ENCODE measurements around the gene EYA3.

Gene EYA3

DNA sequence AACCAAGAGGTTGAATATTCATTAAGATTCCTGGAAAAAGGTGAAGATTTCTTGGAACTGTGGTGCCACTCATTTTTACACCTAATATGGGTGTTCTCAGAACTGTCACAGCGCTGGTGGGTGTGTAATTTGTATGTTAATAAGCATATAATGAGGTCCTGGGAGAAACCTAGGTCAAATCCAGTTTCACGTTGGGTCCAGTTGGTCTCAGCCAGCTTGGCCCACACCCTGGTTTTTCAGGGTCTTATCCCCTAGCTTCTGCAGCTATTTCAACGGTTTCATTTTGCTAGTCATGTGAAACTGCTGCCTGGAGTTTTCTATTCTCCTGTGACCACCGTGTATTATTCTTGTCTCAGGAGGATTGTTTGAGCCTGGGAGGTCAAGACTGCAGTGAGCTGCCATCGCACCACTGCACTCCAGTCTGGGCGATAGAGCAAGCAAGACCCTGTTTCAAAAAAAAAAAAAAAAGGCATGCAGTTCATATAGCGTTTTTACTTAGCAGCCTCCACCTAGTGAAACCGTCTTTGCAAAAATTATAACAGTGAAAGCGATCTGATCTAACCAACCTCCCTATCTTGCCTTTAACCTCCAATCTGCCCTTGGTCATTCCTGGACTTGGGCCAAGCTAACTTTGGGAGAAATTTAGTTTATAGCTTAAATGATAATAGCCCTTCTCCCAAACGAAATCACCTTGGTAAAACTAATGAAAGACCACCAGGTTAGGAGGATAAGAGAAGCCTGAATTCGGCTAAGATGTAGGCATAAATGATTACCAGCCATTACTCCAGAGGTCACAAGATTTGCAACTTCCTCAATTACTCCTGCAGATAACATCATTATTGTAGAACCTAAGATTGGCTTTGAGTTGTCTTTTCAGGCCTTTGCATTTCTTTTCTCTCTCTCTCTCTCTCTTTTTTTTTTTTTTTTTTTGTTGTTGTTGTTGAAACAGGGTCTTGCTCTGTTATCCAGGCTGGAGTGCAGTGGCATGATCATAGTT, 44.1 kb upstream of the EYA3 start:
- Histone ChIP-seq H3K27ac (ENCODE audit: low read depth, low read length) (no peak overlapping the region), H2BK5ac (ENCODE audit: low read length) (no peak overlapping the region), H2BK15ac (replicated peaks; ENCODE audit: low read depth) (no peak overlapping the region), H3K4me2 (ENCODE audit: low read length) (no peak overlapping the region), H3K36me3 (ENCODE audit: control insufficient read depth, insufficient read depth, low read length) (no peaks in the 10 kb centered on the region), H3K4me1 (ENCODE audit: control insufficient read depth, low read depth, low read length) (no peaks in the 10 kb centered on the region), H2AK5ac (ENCODE audit: low read length) (no peak overlapping the region), H2BK120ac (ENCODE audit: low read depth, low read length) (no peak overlapping the region), H3K27me3 (ENCODE audit: insufficient read depth, low read length, poor library complexity) (no peaks in the 10 kb centered on the region), H3K18ac (ENCODE audit: low read length) (no peak overlapping the region), H3K4ac (ENCODE audit: low read depth, low read length) (no peak overlapping the region), H3K23ac (ENCODE audit: low read length) (no peak overlapping the region), H4K5ac (ENCODE audit: low read length) (no peak overlapping the region), H3K4me3 (ENCODE audit: low read length) (no peak overlapping the region), H4K8ac (ENCODE audit: low read depth, low read length) (no peak overlapping the region), H3K79me2 (ENCODE audit: control insufficient read depth, insufficient read depth, low read length) (no peaks in the 10 kb centered on the region), H3K79me1 (ENCODE audit: low read length) (no peaks in the 10 kb centered on the region), H3K56ac (ENCODE audit: low read length) (no peak overlapping the region), H3K9ac (ENCODE audit: low read length) (no peak overlapping the region)
- no CpG with 5 or more reads among the region's 11 CpGs for WGBS (ENCODE audit: extremely low coverage, insufficient coverage, low lambda C conversion rate)
- DNase-seq = no peak

GRCh38 chr1:28130901-28131300, 42.5 kb upstream of the EYA3 start:
- WGBS (ENCODE audit: extremely low coverage, insufficient coverage, low lambda C conversion rate) = no CpG with 5 or more reads among the region's 6 CpGs
- Histone ChIP-seq H3K4me3 (ENCODE audit: low read length) (no peak overlapping the region), H2BK120ac (ENCODE audit: low read depth, low read length) (no peak overlapping the region)

DNA sequence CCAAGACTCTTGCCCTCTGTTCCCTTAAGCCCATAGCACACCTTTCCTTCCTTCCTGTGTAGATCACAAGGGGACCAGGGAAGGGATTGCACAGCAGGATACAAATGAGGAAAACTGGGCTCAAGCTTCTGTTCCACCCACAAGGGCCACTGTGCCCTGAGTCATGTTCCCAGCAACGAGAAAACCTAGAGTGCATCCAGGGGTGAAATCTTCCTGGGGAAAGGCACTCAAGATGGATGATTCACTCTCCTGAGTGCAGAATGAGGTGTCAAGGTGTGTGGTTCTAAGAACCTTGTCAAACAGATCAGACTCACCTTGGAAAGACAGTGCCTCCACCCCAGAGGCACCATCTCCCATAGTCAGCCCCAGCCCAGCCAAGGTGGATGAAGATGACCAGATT, 40.7 kb upstream of the EYA3 start:
- Histone ChIP-seq H2AK5ac (ENCODE audit: low read length) (no peak overlapping the region), H2BK120ac (ENCODE audit: low read depth, low read length) (no peak overlapping the region), H3K36me3 (ENCODE audit: control insufficient read depth, insufficient read depth, low read length) (no peaks in the 10 kb centered on the region), H3K23ac (ENCODE audit: low read length) (no peak overlapping the region), H2BK5ac (ENCODE audit: low read length) (no peak overlapping the region), H4K5ac (ENCODE audit: low read length) (no peak overlapping the region), H3K27ac (ENCODE audit: low read depth, low read length) (no peak overlapping the region), H3K79me2 (ENCODE audit: control insufficient read depth, insufficient read depth, low read length) (no peaks in the 10 kb centered on the region), H3K9ac (ENCODE audit: low read length) (no peak overlapping the region), H3K27me3 (ENCODE audit: insufficient read depth, low read length, poor library complexity) (no peaks in the 10 kb centered on the region), H3K4me1 (ENCODE audit: control insufficient read depth, low read depth, low read length) (no peaks in the 10 kb centered on the region), H3K4me3 (ENCODE audit: low read length) (no peak overlapping the region), H3K4me2 (ENCODE audit: low read length) (no peak overlapping the region), H4K8ac (ENCODE audit: low read depth, low read length) (no peak overlapping the region), H2BK15ac (replicated peaks; ENCODE audit: low read depth) (no peak overlapping the region), H3K4ac (ENCODE audit: low read depth, low read length) (no peak overlapping the region), H3K18ac (ENCODE audit: low read length) (no peak overlapping the region), H3K79me1 (ENCODE audit: low read length) (no peaks in the 10 kb centered on the region), H3K56ac (ENCODE audit: low read length) (no peak overlapping the region)
- DNase-seq = no peak
- no CpG with 5 or more reads among the region's 1 CpG for WGBS (ENCODE audit: extremely low coverage, insufficient coverage, low lambda C conversion rate)

More at GRCh38 chr1:28130901-28131300, 42.5 kb upstream of the EYA3 start:
- no peak overlapping the region for H4K5ac ChIP-seq (ENCODE audit: low read length)
- H2BK15ac ChIP-seq (replicated peaks; ENCODE audit: low read depth) = no peak overlapping the region
- H3K27ac ChIP-seq (ENCODE audit: low read depth, low read length) = no peak overlapping the region
- H3K56ac ChIP-seq (ENCODE audit: low read length) = no peak overlapping the region
- no peak overlapping the region for H4K8ac ChIP-seq (ENCODE audit: low read depth, low read length)
- no peak overlapping the region for H3K4me2 ChIP-seq (ENCODE audit: low read length)
- no peak overlapping the region for H2AK5ac ChIP-seq (ENCODE audit: low read length)
- no peaks in the 10 kb centered on the region for H3K36me3 ChIP-seq (ENCODE audit: control insufficient read depth, insufficient read depth, low read length)
- no peak overlapping the region for H3K23ac ChIP-seq (ENCODE audit: low read length)
- no peak overlapping the region for H3K18ac ChIP-seq (ENCODE audit: low read length)
- H3K4ac ChIP-seq (ENCODE audit: low read depth, low read length) = no peak overlapping the region
- H3K79me2 ChIP-seq (ENCODE audit: control insufficient read depth, insufficient read depth, low read length) = no peaks in the 10 kb centered on the region
- no peak overlapping the region for H3K9ac ChIP-seq (ENCODE audit: low read length)
- H3K27me3 ChIP-seq (ENCODE audit: insufficient read depth, low read length, poor library complexity) = no peaks in the 10 kb centered on the region
- H3K4me1 ChIP-seq (ENCODE audit: control insufficient read depth, low read depth, low read length) = no peaks in the 10 kb centered on the region
- no peak overlapping the region for H2BK5ac ChIP-seq (ENCODE audit: low read length)
- no peaks in the 10 kb centered on the region for H3K79me1 ChIP-seq (ENCODE audit: low read length)
- DNase-seq = no peak

GRCh38 chr1:28127617-28128257, 39.3 kb upstream of the EYA3 start:
- Histone ChIP-seq H3K9ac (ENCODE audit: low read length) (no peak overlapping the region), H2BK15ac (replicated peaks; ENCODE audit: low read depth) (no peak overlapping the region), H2BK120ac (ENCODE audit: low read depth, low read length) (no peak overlapping the region), H4K8ac (ENCODE audit: low read depth, low read length) (no peak overlapping the region), H3K18ac (ENCODE audit: low read length) (no peak overlapping the region), H3K27ac (ENCODE audit: low read depth, low read length) (no peak overlapping the region), H2BK5ac (ENCODE audit: low read length) (no peak overlapping the region), H3K79me1 (ENCODE audit: low read length) (no peaks in the 10 kb centered on the region), H3K4me3 (ENCODE audit: low read length) (no peak overlapping the region), H3K79me2 (ENCODE audit: control insufficient read depth, insufficient read depth, low read length) (no peaks in the 10 kb centered on the region), H3K56ac (ENCODE audit: low read length) (no peak overlapping the region), H3K27me3 (ENCODE audit: insufficient read depth, low read length, poor library complexity) (no peaks in the 10 kb centered on the region), H3K4me1 (ENCODE audit: control insufficient read depth, low read depth, low read length) (no peaks in the 10 kb centered on the region), H3K36me3 (ENCODE audit: control insufficient read depth, insufficient read depth, low read length) (no peaks in the 10 kb centered on the region), H3K23ac (ENCODE audit: low read length) (no peak overlapping the region), H4K5ac (ENCODE audit: low read length) (no peak overlapping the region), H3K4me2 (ENCODE audit: low read length) (no peak overlapping the region), H3K4ac (ENCODE audit: low read depth, low read length) (no peak overlapping the region), H2AK5ac (ENCODE audit: low read length) (no peak overlapping the region)
- WGBS (ENCODE audit: extremely low coverage, insufficient coverage, low lambda C conversion rate) = no CpG with 5 or more reads among the region's 3 CpGs
- DNase-seq = no peak

DNA sequence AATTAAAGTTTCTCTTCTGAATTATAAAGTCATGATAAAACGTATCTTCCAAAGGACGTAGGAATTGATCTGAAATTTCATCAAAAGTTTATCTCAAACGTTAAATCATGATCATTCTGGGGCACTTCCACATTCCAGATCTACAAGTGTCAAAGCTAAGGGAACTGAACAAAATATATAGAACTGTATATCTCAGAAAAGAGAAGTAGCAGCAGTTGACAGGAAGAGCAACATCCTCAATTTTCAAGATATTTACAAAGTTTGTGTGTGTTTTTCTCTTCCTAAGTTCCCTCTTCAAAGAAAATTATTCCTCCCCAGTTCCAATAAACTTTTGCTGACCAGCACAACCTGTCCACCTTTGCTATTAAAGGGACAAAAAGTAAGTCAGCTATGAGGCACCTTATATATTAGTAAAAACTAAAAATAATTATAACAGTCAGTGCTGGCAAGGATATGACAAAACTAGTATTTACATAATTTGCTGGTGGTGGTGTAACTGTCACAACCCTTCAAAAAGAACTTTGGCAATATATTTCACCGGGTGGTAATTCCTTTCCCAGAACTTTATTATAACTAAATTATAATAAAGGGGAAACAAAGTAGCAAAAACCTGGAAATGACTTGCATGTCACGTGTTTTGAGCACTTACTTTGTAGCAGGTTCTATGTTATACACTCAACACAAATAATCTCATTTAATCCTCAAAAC, 38.5 kb upstream of the EYA3 start:
- H4K5ac ChIP-seq (ENCODE audit: low read length) = no peak overlapping the region
- no peak overlapping the region for H3K4me3 ChIP-seq (ENCODE audit: low read length)
- DNase-seq = no peak
- H2AK5ac ChIP-seq (ENCODE audit: low read length) = no peak overlapping the region
- no peak overlapping the region for H3K27ac ChIP-seq (ENCODE audit: low read depth, low read length)
- no peak overlapping the region for H3K56ac ChIP-seq (ENCODE audit: low read length)
- WGBS (ENCODE audit: extremely low coverage, insufficient coverage, low lambda C conversion rate) = no CpG with 5 or more reads among the region's 5 CpGs
- H3K4ac ChIP-seq (ENCODE audit: low read depth, low read length) = no peak overlapping the region
- H3K23ac ChIP-seq (ENCODE audit: low read length) = no peak overlapping the region
- H2BK5ac ChIP-seq (ENCODE audit: low read length) = no peak overlapping the region
- no peaks in the 10 kb centered on the region for H3K4me1 ChIP-seq (ENCODE audit: control insufficient read depth, low read depth, low read length)
- no peak overlapping the region for H2BK15ac ChIP-seq (replicated peaks; ENCODE audit: low read depth)
- no peaks in the 10 kb centered on the region for H3K36me3 ChIP-seq (ENCODE audit: control insufficient read depth, insufficient read depth, low read length)
- no peak overlapping the region for H3K4me2 ChIP-seq (ENCODE audit: low read length)
- H3K27me3 ChIP-seq (ENCODE audit: insufficient read depth, low read length, poor library complexity) = no peaks in the 10 kb centered on the region
- no peak overlapping the region for H3K18ac ChIP-seq (ENCODE audit: low read length)
- no peaks in the 10 kb centered on the region for H3K79me1 ChIP-seq (ENCODE audit: low read length)
- H4K8ac ChIP-seq (ENCODE audit: low read depth, low read length) = no peak overlapping the region
- H3K79me2 ChIP-seq (ENCODE audit: control insufficient read depth, insufficient read depth, low read length) = no peaks in the 10 kb centered on the region
- no peak overlapping the region for H3K9ac ChIP-seq (ENCODE audit: low read length)
- no peak overlapping the region for H2BK120ac ChIP-seq (ENCODE audit: low read depth, low read length)
